Activated T-cell treated with anti-CD3 and anti-CD28 coated beads, Interleukin-2, amount 50 U/mL, for 24 hours (primary cell): Measurements from ENCODE around the gene GRIN2C.
"Not testable (repeated sequence)": the region's sequence is repeated elsewhere in the genome, so short reads cannot be mapped to it uniquely, and the experiment has no call there.

Source experiments
- DNase-seq: peaks from one replicate; pipeline ENCODE4 v3.0.0-alpha.2; 2020
- H3K27ac Mint-ChIP-seq: 2 replicates; pipeline ENCODE4 v1.8.0; 2020; ENCODE audit warnings: mild to moderate bottlenecking, mixed read lengths
- H3K27me3 Mint-ChIP-seq: 2 replicates; pipeline ENCODE4 v1.8.0; 2020; ENCODE audit warnings: mixed read lengths
- H3K36me3 Mint-ChIP-seq: 2 replicates; pipeline ENCODE4 v1.8.0; 2020; ENCODE audit warnings: low read depth, mixed read lengths
- H3K4me1 Mint-ChIP-seq: 2 replicates; pipeline ENCODE4 v1.8.0; 2020; ENCODE audit warnings: low read depth, mixed read lengths
- H3K4me3 Mint-ChIP-seq: 2 replicates; pipeline ENCODE4 v1.8.0; 2020; ENCODE audit warnings: mild to moderate bottlenecking, moderate library complexity, mixed read lengths
- H3K9me3 Mint-ChIP-seq: 2 replicates; pipeline ENCODE4 v1.8.0; 2020; ENCODE audit warnings: mixed read lengths

GRIN2C gene

GRCh38 chr17:74859459-74860228 is at the start of gene GRIN2C:
Gene GRIN2C, minus strand, starts transcription at chr17:74859885. Its CDS starts 4,793 bp downstream, at chr17:74855092.
- peaks cover 5% of the 10 kb centered on the region for H3K36me3 Mint-ChIP-seq
- H3K4me1 Mint-ChIP-seq = peaks cover 17% of the 10 kb centered on the region
- DNase-seq = peak; percentile 64
- peak within 1 kb of the TSS; percentile 54 for H3K4me3 Mint-ChIP-seq
- no peaks in the 10 kb centered on the region for H3K9me3 Mint-ChIP-seq
- no peak within 1 kb of the TSS for H3K27ac Mint-ChIP-seq
- peaks cover 63% of the 10 kb centered on the region for H3K27me3 Mint-ChIP-seq

GRCh38 chr17:74909097-74909496 is 49.4 kb upstream of the GRIN2C start:
- not testable (repeated sequence) for H3K9me3 Mint-ChIP-seq, DNase-seq

GRCh38 chr17:74907012-74907411 is 47.3 kb upstream of the GRIN2C start:
- Mint-ChIP-seq H3K9me3 (no peaks in the 10 kb centered on the region), H3K4me1 (peaks cover 5% of the 10 kb centered on the region), H3K27me3 (peaks cover 20% of the 10 kb centered on the region), H3K36me3 (no peaks in the 10 kb centered on the region), H3K4me3 (no peak overlapping the region), H3K27ac (no peak overlapping the region)
- no peak for DNase-seq

More at GRCh38 chr17:74909097-74909496, 49.4 kb upstream of the GRIN2C start:
- H3K4me1 Mint-ChIP-seq, H3K27ac Mint-ChIP-seq, H3K4me3 Mint-ChIP-seq, H3K27me3 Mint-ChIP-seq, H3K36me3 Mint-ChIP-seq: not testable (repeated sequence)

- not testable (repeated sequence) for H3K27ac Mint-ChIP-seq, H3K36me3 Mint-ChIP-seq, H3K4me1 Mint-ChIP-seq, H3K9me3 Mint-ChIP-seq, H3K4me3 Mint-ChIP-seq, DNase-seq
- H3K27me3 Mint-ChIP-seq = peaks cover 24% of the 10 kb centered on the region
Measured at GRCh38 chr17:74906214-74906793, 46.6 kb upstream of the GRIN2C start.

- Mint-ChIP-seq H3K27me3 (peaks cover 24% of the 10 kb centered on the region), H3K9me3 (no peaks in the 10 kb centered on the region), H3K4me1 (peaks cover 5% of the 10 kb centered on the region), H3K4me3 (no peak overlapping the region), H3K27ac (no peak overlapping the region), H3K36me3 (no peaks in the 10 kb centered on the region)
- no peak for DNase-seq
Measured at GRCh38 chr17:74904687-74905409, 45.2 kb upstream of the GRIN2C start.

- no peak overlapping the region for H3K27ac Mint-ChIP-seq
- no peak for DNase-seq
- H3K9me3 Mint-ChIP-seq = no peaks in the 10 kb centered on the region
- peaks cover 5% of the 10 kb centered on the region for H3K4me1 Mint-ChIP-seq
- peaks cover 24% of the 10 kb centered on the region for H3K27me3 Mint-ChIP-seq
- H3K4me3 Mint-ChIP-seq = no peak overlapping the region
- H3K36me3 Mint-ChIP-seq = no peaks in the 10 kb centered on the region
Measured at GRCh38 chr17:74903671-74904070, 44.0 kb upstream of the GRIN2C start.

GRCh38 chr17:74903034-74903433 is 43.3 kb upstream of the GRIN2C start:
- Mint-ChIP-seq H3K27me3 (peaks cover 24% of the 10 kb centered on the region), H3K36me3 (no peaks in the 10 kb centered on the region), H3K4me3 (no peak overlapping the region), H3K9me3 (no peaks in the 10 kb centered on the region), H3K4me1 (peaks cover 5% of the 10 kb centered on the region), H3K27ac (no peak overlapping the region)
- no peak for DNase-seq

- Mint-ChIP-seq H3K27me3 (peaks cover 28% of the 10 kb centered on the region), H3K4me3 (no peak overlapping the region), H3K36me3 (no peaks in the 10 kb centered on the region), H3K9me3 (no peaks in the 10 kb centered on the region), H3K4me1 (peaks cover 5% of the 10 kb centered on the region), H3K27ac (no peak overlapping the region)
- DNase-seq = no peak
Measured at GRCh38 chr17:74901353-74902135, 41.9 kb upstream of the GRIN2C start.

- Mint-ChIP-seq H3K9me3 (no peaks in the 10 kb centered on the region), H3K36me3 (no peaks in the 10 kb centered on the region), H3K27ac (no peak overlapping the region), H3K4me3 (no peak overlapping the region), H3K4me1 (peaks cover 4% of the 10 kb centered on the region), H3K27me3 (peaks cover 35% of the 10 kb centered on the region)
- DNase-seq = no peak
Measured at GRCh38 chr17:74900208-74900607, 40.5 kb upstream of the GRIN2C start.

GRCh38 chr17:74898376-74898946 is 38.8 kb upstream of the GRIN2C start:
- Mint-ChIP-seq H3K4me3 (no peak overlapping the region), H3K9me3 (no peaks in the 10 kb centered on the region), H3K27me3 (peaks cover 39% of the 10 kb centered on the region), H3K27ac (no peak overlapping the region), H3K4me1 (peaks cover 2% of the 10 kb centered on the region), H3K36me3 (no peaks in the 10 kb centered on the region)
- DNase-seq = no peak

- DNase-seq = no peak
- Mint-ChIP-seq H3K27me3 (peaks cover 44% of the 10 kb centered on the region), H3K9me3 (no peaks in the 10 kb centered on the region), H3K36me3 (no peaks in the 10 kb centered on the region), H3K4me3 (peak overlapping the region; percentile 55), H3K27ac (no peak overlapping the region), H3K4me1 (peaks cover 4% of the 10 kb centered on the region)
Measured at GRCh38 chr17:74893936-74894671, 34.4 kb upstream of the GRIN2C start.

GRCh38 chr17:74892974-74893911 is 33.6 kb upstream of the GRIN2C start, which contains the start of gene FADS6:
Gene FADS6, minus strand, starts transcription at chr17:74893633. Its CDS starts 38 bp downstream, at chr17:74893595.
- DNase-seq = no peak
- H3K36me3 Mint-ChIP-seq = no peaks in the 10 kb centered on the region
- H3K4me1 Mint-ChIP-seq = peaks cover 4% of the 10 kb centered on the region
- H3K27ac Mint-ChIP-seq = no peak within 1 kb of the TSS
- H3K9me3 Mint-ChIP-seq = no peaks in the 10 kb centered on the region
- peaks cover 44% of the 10 kb centered on the region for H3K27me3 Mint-ChIP-seq
- peak within 1 kb of the TSS; percentile 55 for H3K4me3 Mint-ChIP-seq
